CMK (cell line): ENCODE data around the gene ITGB1.

Experiments used
- DNase-seq: peaks from one replicate; pipeline ENCODE4 v3.0.0-alpha.2; 2010; ENCODE audit warnings: low read depth

Gene ITGB1

DNA sequence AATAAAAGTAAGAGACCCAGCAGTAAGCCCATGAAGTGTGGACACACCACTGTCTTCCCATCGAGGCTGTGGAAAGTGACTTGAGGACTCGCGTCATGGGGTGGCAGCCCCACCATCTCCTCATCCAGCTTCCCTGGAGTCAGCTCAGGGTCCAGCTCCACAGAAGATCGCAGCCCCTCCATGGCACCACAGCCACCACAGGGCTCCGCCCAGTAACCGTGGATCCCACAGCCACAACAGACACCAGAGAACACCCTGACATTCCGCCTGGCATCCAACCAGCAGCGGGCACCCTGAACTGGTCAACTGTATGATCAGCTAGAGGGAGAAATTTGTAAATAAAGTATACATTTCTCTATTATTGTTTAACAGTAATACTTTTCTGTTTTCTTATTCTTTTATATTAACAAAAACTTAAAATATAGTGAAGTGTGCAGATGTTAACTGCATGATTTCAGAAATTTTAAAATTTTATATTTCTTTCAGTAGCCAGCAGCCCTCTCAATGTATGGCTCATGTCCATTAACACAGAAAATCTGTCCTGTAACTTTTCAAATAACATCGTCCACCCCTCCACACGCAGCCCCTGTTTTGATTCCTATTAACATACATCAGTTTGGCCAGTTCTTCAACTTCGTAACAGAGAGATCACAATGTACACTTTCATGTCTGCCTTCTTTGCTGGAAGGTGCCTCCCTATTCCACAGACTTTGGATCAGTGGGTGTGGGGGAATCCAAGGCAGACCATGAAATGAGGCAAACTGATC, 69.7 kb downstream of the ITGB1 start:
- no peak for DNase-seq

DNA sequence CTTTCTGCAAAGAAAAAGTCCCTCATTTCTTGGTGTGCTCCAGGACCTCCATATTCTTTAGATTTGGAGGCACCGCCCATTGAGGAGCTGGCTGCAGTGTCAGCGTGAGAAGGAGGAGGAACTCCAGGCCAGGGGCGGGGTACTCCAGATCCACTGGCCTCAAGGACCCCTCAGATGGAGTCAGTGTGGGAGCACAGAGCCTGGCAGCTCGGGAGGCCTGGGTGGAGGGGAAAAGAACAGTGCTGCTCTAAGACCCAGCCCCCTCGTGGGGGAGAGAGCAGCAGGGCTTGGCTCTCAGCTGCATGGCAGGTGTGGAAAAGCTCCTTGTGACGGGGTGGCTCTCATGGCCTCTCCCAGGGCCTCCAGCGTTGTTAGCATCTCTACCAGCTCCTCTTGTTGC, 70.5 kb downstream of the ITGB1 start:
- no peak for DNase-seq

DNA sequence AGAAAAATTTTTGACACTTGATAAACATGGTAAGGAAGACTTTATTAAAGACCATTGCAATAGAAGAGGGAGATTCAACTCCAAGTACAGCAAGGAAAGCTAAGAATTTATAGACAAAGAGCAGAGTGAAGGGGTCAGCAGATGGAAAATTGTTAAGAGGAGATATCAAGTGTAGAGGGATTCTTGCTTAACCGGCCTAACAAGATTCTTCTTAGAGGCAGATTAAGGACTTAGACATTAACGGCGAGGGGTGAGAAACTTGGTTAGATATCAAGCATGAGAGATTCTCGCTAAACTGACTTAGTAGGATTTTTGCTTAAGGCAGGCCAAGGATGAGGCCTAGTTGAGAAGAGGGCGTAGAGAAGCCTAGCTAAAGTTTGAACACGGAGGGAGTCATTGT, 76.0 kb downstream of the ITGB1 start:
- DNase-seq: no peak

DNA sequence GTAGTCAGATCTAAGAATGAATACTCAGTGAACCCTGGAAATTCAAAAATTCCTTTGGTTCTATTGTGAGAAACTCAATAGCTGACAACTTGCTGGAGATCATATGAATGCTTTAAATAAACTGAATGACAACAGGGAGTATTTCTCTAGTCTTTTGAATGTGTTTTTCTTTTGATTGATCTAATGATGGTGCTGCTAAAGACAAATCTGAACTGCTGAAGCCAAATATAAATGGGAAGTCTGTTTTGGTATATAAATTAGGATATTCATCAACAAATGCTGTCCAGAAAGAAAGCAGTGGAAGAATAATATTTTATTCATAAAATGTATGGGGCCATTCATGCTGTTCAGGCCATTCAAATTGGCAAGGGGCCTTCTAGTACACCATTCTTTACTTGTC, 79.4 kb downstream of the ITGB1 start:
- DNase-seq: no peak

DNA sequence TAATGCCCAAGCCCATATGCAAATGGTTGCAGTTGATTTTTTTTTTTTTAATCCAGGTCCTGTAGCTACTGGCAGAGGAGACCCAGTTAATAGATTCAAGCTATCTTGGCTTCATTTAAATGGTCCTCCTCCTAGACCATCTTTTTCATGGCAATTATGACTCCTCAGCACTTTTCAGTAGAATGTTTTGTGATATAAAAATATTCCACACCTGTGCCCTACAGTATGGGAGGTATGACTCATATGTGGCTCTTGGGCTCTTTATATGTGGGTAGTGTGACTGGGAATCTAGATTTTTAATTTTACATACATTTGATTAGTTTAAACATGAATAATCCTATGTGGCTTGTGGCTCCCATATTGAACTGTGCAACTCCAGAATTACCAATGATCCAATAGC, 80.1 kb downstream of the ITGB1 start:
- DNase-seq: no peak

DNA sequence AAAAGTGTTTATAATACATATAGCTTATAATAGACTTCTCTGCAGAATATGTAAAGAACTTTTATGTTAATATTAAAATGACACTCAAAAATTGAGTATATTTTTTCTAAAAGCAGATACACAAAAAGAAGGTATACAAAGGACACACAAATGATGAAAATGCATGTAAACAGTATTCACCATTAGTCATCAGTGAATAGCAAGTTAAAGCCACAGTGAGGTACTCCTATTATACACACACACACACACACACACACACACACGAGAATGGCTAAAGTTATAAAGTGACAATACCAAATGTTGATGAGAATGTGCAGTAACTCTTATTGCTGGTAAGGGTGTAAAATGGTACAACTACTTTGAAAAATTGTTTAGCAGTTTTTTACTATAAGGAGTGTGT, 92.9 kb downstream of the ITGB1 start:
- DNase-seq: no peak

DNA sequence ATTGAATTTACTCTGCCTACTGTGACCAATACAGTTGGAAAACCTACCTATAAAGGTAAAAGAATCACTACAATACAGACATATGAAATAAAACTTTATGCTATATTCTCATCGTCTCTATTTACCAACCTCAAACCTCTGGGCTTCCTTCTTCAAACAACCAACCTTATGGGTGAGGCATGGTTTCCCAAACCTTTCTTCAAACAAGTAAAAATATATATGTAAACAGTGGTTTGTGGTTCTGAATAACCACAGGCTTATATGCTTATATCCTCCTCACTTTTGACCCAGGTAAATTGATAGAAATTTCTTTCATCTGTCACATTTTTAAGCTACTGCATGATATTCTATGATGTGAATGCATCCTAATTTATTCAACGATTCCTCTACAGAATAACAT, 103.6 kb downstream of the ITGB1 start:
- no peak for DNase-seq

DNA sequence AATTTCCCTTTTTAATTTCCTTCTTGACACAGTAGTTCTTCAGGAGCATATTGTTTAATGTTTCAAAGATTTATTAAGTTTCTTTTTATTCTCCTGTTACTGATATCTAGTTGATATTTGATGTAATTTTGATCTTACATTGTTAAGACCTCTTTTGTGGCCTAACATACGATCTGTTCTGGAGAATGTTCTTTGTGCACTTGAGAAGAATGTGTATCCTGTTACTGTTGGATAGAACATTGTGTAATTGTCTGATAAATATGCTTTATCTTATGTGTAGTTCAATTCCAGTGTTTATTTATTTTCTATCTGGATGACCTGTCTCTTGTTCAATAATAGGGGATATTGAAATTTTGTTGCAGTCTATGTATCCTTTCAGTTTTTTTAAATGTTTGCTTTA, 106.7 kb downstream of the ITGB1 start:
- no peak for DNase-seq
